ENCODE results near the gene PPP1R26.
"Not testable (repeated sequence)": the region's sequence is repeated elsewhere in the genome, so short reads cannot be mapped to it uniquely, and the experiment has no call there.

Gene PPP1R26

DNA sequence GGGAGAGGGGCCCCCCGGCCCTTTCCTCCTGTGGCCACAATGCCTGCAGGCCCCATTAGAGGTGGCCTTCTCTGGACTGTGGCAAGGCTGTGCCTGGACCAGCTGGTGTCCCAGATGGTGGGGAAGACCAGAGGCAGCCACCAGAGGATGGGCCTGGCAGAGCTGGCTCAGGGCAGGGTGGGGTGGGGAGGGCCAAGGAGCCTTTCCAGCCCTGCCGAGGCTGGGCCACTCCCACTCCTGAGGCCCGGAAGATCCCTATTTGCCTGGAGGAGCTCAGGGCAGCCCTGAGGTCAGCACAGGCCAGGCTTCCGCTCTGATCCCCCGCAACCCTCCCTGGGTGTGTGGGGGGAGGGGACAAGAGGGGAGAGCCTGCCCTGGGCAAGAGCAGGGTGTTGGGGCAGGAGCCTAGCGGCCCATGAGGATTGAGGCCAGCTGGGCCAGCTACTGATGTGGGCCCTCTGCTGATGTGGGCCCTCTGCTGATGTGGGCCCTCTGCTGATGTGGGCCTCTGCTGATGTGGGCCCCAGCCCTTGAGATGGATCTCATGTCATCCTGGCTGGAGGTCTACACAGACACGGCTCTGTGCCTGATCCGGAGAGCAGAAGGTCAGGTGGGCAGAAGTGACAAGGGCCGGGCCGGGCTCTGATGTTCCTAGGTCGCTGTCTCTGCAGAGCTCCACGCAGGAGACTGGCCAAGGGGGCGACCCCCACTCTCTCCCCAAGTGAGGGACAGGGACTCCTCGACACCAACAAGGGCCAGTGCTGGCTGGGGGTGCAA lies 26.9 kb downstream of the PPP1R26 start:
- no peak for DNase-seq

- no peak for DNase-seq
These were observed 27.8 kb downstream of the PPP1R26 start for GRCh38 chr9:135507104-135508035.

- DNase-seq, result no peak
These were observed 28.7 kb downstream of the PPP1R26 start for GRCh38 chr9:135508211-135508820.

GRCh38 chr9:135509458-135509857 lies 29.9 kb downstream of the PPP1R26 start:
- no peak for DNase-seq

DNA sequence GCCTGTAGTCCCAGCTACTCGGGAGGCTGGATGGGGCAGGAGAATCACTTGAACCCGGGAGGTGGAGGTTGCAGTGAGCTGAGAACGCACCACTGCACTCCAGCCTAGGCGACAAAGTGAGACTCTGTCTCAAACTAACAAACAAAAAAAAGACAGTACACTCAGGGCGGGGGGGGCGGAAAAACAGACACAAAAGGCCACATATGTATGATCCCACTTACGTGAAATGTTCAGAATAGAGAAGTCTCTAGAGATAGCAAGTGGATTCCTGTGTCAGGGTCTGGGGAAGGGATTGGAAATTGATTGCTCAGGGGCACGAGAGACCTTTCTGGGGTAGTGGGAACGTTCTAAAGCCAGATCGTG lies 32.6 kb downstream of the PPP1R26 start:
- DNase-seq, result no peak

GRCh38 chr9:135512904-135513303 lies 33.3 kb downstream of the PPP1R26 start:
- no peak for DNase-seq

GRCh38 chr9:135513351-135513846 lies 33.8 kb downstream of the PPP1R26 start:
- DNase-seq, result no peak

GRCh38 chr9:135513906-135514305 lies 34.3 kb downstream of the PPP1R26 start:
- not testable (repeated sequence) for DNase-seq

GRCh38 chr9:135514342-135515082 lies 34.9 kb downstream of the PPP1R26 start:
- no peak for DNase-seq

- DNase-seq, result no peak
These were observed 35.7 kb downstream of the PPP1R26 start for GRCh38 chr9:135515083-135515951.

- no peak for DNase-seq
These were observed 36.7 kb downstream of the PPP1R26 start for GRCh38 chr9:135516132-135516860.

DNA sequence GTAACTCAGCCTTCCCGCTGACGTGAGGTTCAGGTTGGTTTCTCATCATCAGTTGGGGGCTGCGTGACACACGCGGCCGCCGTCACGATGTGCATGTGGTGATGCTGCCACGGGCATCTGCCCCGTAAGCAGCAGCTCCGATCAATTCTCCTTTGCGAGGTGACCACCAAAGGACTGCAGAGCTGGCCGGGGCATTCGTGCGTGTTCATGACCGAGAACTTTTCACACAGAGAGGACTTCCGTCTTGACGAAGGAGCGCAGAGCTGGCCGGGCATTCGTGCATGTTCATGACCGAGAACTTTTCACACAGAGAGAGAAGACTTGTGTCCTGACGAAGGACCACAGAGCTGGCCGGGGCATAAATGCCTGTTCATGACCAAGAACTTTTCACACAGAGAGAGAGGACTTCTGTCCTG lies 37.8 kb downstream of the PPP1R26 start:
- DNase-seq, result no peak

GRCh38 chr9:135519179-135519971 lies 39.8 kb downstream of the PPP1R26 start:
- no peak for DNase-seq

DNA sequence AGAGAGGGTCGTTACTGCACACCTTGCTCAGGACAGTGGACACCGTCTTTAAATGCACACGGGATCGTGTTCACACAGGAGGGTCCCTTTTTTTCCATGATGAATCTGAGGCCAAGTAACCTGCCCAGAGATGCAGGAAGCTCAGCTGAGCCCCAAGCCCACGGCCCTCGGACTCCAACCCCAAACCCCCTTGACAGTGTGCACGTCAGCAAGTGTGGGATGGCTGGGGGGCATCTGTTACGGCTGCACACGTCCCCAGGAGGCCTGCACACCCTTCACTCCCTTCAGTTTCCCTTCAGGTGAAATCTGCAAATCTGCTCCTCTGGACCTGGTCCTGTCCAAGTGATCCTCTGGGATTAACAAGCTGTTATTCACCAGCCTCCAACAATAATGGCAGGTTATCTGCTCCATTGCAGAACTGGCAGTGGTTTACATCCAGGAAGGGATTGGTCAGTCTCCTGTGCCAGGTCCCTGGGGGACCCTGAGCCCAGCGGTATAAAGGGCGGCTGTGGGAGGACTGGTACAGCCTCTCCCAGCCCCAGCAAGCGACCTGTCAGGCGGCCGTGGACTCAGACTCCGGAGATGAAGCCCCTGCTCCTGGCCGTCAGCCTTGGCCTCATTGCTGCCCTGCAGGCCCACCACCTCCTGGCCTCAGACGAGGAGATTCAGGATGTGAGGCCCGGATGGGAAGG lies 41.5 kb downstream of the PPP1R26 start, which contains the start of gene LCN1:
Gene LCN1, plus strand, starts transcription at position 525 of the 692 bp plus-strand sequence. Its CDS starts 58 bp downstream, at position 583.
- no peak for DNase-seq

DNA sequence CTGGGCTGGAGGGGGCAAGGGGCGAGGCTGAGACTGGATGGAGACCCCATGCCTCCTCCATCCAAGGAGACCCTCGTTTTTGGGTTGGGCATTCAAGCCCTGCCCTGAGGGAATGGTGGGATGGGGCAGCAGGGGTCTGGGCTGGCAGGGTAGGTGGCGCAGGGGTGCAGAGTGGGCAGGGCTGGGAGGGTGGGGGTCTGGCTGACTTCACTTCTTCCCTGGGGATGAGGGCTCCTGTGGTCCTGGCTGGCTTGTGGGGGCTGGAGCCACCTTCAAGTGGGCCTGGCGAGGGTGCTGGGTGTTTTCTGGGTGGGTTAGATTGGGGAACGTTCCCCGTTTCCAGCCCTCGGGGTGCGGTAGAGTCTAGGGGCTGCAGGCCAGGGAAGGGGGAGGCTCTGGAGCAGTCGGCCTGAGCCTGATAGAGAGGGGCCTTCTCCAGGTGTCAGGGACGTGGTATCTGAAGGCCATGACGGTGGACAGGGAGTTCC lies 42.1 kb downstream of the PPP1R26 start:
- no peak for DNase-seq

DNA sequence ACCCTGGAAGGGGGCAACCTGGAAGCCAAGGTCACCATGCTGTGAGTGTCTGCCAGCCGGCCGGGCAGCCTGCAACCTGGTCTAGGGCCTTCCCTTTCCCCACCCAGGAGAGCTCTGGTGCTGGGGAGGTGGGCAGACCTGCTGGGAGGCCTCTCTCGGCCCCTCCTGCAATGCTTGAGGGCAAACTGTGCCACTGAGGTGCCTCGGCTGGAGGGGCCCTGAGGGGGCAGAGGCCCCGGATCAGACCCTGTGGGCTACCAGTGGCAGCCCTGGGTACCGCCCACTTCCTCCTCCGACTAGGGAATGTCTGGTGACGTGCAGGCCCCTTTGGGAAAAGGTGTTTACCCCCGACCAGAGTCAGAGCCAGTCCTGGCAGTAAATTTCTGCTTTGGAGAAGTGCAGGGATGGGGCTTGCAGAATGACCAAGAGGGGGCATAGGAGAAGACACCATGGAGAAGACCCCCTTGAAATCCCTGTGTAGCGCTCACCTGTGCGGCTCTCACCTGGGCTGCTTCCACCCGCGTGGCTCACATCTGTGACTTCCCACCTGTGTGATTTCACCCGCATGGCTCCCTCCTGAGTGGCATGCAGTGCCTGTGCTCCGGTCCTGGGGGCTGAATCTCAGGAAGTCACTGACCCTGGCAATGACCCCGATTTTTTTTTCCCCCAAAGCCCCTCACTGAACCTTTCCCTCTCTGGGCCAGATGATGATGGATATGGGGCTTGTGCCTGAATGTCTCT lies 42.7 kb downstream of the PPP1R26 start:
- no peak for DNase-seq

- no peak for DNase-seq
These were observed 43.3 kb downstream of the PPP1R26 start for GRCh38 chr9:135522931-135523330.

- DNase-seq, result no peak
These were observed 44.0 kb downstream of the PPP1R26 start for GRCh38 chr9:135523521-135524129.
